GM19035 (cell line): ENCODE data around the gene KCNJ8.
"Not testable (repeated sequence)": the region's sequence is repeated elsewhere in the genome, so short reads cannot be mapped to it uniquely, and the experiment has no call there.

Experiments used
- ATAC-seq: cut with Tn5 transposase; IDR thresholded peaks from one replicate; pipeline ENCODE4 v1.9.1; 2021; ENCODE audit not compliant: unreplicated experiment

KCNJ8 gene

DNA sequence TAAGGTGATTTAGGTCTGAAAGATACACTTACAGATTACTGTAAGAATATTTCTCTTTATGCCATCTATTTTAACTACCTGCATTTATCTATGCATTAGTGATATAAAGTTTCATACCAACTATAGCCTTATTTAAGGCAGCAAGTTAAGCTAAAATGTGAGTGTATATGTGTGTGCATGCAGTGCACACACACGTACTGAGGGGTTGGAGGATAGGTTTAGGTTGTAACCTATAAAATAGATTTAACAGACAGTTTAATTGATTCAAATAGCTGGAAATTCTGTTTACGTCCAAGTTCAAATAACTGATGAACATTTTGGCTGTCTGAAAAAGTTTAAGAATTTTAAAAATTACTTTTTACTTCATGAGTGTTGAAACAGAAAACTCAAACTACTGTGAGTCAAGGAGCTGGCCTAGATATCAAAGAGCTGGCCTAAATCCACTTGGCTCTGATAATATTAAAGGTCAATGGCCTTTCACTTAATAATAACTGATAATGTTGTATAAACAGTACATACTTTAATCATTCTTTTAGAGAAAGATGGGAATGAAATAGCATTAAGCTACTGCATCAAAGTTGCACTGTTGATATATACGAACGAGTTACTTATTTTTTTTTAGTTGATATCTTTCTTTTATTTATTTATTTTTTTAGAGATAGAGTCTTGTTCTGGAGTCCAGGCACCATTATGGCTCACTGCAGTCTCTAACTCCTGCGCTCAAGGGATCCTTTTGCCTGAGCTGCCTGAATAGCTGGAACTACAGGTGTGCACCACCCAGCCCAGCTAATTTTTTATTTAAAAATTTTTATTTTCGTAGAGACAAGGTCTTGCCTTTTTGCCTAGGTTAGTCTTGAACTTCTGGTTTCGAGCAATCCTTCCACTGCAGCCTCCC is 13.8 kb upstream of the KCNJ8 start:
- ATAC-seq, result no peak

DNA sequence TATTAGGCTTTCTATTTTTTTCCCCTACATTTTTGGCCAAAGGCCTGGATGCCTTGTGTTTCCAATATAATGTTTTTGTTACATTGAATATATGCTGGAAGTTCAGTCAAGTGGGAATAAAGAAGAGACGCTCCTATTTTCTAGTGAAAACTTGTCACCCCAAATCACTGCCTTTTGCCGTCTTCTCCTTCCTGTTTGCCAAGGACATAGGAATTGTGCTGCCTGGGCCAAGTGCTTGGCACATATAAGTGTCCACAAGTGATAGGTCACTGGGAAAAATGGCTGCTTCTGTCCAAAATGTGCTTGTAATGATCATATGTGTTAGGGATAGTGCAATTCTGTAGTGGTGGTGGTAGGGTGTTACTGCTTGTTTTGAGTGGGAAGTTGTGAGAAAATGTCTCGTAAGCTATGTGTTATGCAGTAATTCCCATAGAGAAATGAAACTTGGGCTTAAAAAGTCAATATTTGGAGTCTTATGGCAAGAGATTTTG is 11.6 kb upstream of the KCNJ8 start:
- no peak for ATAC-seq

GRCh38 chr12:21782723-21783122 is 8.2 kb upstream of the KCNJ8 start:
- ATAC-seq, result not testable (repeated sequence)

DNA sequence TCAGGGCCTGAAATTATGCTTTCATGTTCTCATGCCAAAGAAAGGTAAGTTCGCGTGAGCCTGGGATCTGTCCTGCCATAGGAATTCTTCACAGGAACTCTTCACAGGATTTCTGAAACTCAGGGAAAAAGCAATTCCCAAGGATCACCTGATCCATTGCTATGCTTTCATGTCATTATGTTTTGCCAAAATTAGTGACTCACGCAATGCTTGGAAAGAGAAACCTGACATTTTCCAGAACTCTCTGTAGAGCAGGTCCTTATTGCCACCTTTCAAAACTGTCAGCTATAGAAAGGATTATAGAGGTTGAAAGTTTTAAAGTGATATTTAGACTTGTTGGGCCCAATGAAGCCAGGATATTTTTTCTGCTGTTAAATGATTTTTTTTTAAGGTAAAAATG is 6.3 kb upstream of the KCNJ8 start:
- ATAC-seq, result no peak

- no peak for ATAC-seq
Measured at GRCh38 chr12:21776175-21776574, 1.7 kb upstream of the KCNJ8 start.

GRCh38 chr12:21775133-21775820 is 771 bp upstream of the KCNJ8 start:
- ATAC-seq, result no peak

GRCh38 chr12:21773806-21774205 is 700 bp downstream of the KCNJ8 start:
- no peak for ATAC-seq

- ATAC-seq, result no peak
Measured at GRCh38 chr12:21773263-21773741, 1.2 kb downstream of the KCNJ8 start.

- no peak for ATAC-seq
Measured at GRCh38 chr12:21771311-21771710, 3.2 kb downstream of the KCNJ8 start.

GRCh38 chr12:21769307-21769706 is 5.2 kb downstream of the KCNJ8 start:
- ATAC-seq, result no peak

- no peak for ATAC-seq
Measured at GRCh38 chr12:21766403-21766802, 8.1 kb downstream of the KCNJ8 start.

GRCh38 chr12:21764950-21765349 is 9.6 kb downstream of the KCNJ8 start:
- ATAC-seq, result no peak

- no peak for ATAC-seq
Measured at GRCh38 chr12:21764065-21764464, 10.4 kb downstream of the KCNJ8 start.

DNA sequence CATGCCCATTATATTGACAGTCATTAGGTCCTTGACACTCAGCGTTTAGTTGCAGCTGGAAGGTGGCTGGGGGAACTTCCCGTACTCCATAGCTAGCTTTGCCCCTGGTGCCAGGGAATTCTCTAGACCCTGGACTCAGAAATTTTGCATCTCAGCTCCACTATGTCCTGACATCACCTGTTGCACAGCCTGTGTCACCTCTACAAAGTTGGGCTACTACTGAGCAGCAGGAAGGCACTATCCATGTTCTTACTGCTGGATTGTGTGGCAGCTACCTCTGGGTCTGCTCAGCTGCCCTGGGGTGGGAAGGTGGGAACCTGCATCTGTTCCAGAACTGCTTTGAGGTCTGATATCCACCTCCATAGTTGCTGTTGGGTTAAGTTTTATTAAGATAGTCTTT is 11.0 kb downstream of the KCNJ8 start:
- ATAC-seq, result no peak

GRCh38 chr12:21759737-21760136 is 14.8 kb downstream of the KCNJ8 start:
- ATAC-seq, result no peak

- ATAC-seq, result no peak
Measured at GRCh38 chr12:21757735-21758134, 16.8 kb downstream of the KCNJ8 start.

GRCh38 chr12:21756699-21757098 is 17.8 kb downstream of the KCNJ8 start:
- ATAC-seq, result no peak

- ATAC-seq, result no peak
Measured at GRCh38 chr12:21751517-21751916, 23.0 kb downstream of the KCNJ8 start.

- ATAC-seq, result no peak
Measured at GRCh38 chr12:21745258-21745657, 29.2 kb downstream of the KCNJ8 start.

- ATAC-seq, result no peak
Measured at GRCh38 chr12:21731144-21731543, 43.4 kb downstream of the KCNJ8 start.

GRCh38 chr12:21725731-21726130 is 48.8 kb downstream of the KCNJ8 start:
- ATAC-seq, result no peak
